ENCODE results near the gene SAMD11. TPM values are rescaled to one million over a fixed set of nuclear protein-coding genes. Genes with fewer than 3 reads are reported as not detected.
"Not testable (repeated sequence)": the region's sequence is repeated elsewhere in the genome, so short reads cannot be mapped to it uniquely, and the experiment has no call there.

The SAMD11 gene
- total RNA-seq, 1 experiment from 2014 or later, result 256 TPM

DNA sequence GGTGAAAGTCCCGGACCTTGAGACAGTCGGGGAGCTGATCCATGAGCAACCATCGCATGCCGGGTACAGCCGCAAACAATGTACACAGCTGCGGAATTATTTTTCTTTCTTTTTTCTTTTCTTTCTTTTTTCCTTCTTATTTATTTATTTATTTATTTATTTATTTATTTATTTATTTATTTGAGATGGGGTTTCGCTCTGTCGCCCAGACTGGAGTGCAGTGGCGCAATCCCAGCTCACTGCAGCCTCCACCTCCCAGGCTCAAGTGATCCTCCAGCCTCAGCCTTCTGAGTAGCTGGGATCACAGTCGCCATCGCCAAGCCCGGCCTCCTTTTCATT is 60.7 kb downstream of the SAMD11 start:
- Histone ChIP-seq H3K4me1 (replicated peaks) (peaks cover 7% of the 10 kb centered on the region), H3K27ac (no peak overlapping the region), H3K36me3 (no peaks in the 10 kb centered on the region), H3K4me3 (no peak overlapping the region), H3K27me3 (replicated peaks) (peaks cover 23% of the 10 kb centered on the region), H3K9me3 (replicated peaks) (no peaks in the 10 kb centered on the region)
- no peak for DNase-seq (ENCODE audit: low read depth in 1 of 2, low spot score in 2 of 2)

DNA sequence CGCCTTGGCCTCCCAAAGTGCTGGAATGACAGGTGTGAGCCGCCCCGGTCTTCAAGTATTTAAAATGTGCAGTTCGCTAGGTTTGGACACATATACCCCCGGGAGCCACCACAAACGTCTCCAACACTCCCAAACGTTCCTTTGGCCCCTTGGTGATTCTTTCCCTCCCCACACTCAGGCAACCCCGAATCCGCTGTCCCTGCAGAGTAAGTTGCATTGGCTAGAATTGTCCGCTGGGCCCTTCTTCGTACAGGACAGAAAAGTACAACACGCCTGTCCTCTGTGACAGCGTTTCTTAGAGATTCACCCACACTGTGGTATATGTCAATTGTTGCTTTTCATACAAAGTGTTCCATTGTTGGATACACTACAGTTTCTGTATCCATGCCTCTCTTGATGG is 61.4 kb downstream of the SAMD11 start:
- H3K9me3 ChIP-seq (replicated peaks), result no peaks in the 10 kb centered on the region
- H3K27me3 ChIP-seq (replicated peaks), result peaks cover 23% of the 10 kb centered on the region
- DNase-seq (ENCODE audit: low read depth in 1 of 2, low spot score in 2 of 2), result no peak
- no peak overlapping the region for H3K4me3 ChIP-seq
- H3K27ac ChIP-seq, result no peak overlapping the region
- H3K36me3 ChIP-seq, result no peaks in the 10 kb centered on the region
- H3K4me1 ChIP-seq (replicated peaks), result peaks cover 7% of the 10 kb centered on the region

DNA sequence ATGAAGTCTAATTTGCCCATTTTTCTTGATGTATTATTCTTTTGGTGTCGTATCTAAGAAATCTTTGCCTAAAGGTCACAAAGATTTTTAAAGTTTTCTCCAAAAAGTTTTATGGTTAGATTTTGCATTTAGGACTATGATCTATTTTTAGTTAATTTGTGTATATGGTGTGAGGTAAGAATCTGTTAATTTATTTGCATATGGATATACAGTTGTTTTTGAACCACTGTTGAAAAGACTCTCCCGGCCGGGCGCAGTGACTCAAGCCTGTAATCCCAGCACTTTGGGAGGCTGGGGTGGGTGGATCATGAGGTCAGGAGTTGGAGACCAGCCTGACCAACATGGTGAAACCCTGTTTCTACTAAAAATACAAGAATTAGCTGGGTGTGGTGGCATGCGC is 64.3 kb downstream of the SAMD11 start:
- not testable (repeated sequence) for DNase-seq (ENCODE audit: low read depth in 1 of 2, low spot score in 2 of 2); H3K4me3 ChIP-seq; H3K27ac ChIP-seq; H3K9me3 ChIP-seq (replicated peaks); H3K4me1 ChIP-seq (replicated peaks); H3K36me3 ChIP-seq
- peaks cover 13% of the 10 kb centered on the region for H3K27me3 ChIP-seq (replicated peaks)

DNA sequence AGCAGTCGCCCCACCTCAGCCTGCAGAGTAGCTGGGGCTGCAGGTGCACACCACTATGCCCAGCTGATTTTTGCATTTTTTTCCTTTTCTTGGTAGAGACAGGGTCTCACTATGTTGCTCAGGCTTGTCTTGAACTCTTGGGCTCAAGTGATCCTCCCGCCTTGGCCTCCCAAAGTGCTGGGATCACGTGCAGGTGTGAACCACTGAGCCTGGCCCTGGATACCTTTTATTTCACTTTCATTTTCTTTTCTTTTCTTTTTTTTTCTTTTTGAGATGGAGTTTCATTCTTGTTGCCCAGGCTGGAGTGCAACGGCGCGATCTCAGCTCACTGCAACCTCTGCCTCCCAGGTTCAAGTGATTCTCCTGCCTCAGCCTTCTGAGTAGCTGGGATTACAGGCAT is 67.6 kb downstream of the SAMD11 start:
- H3K9me3 ChIP-seq (replicated peaks); H3K4me3 ChIP-seq; H3K36me3 ChIP-seq; H3K27me3 ChIP-seq (replicated peaks); H3K27ac ChIP-seq; DNase-seq (ENCODE audit: low read depth in 1 of 2, low spot score in 2 of 2); H3K4me1 ChIP-seq (replicated peaks): not testable (repeated sequence)

DNA sequence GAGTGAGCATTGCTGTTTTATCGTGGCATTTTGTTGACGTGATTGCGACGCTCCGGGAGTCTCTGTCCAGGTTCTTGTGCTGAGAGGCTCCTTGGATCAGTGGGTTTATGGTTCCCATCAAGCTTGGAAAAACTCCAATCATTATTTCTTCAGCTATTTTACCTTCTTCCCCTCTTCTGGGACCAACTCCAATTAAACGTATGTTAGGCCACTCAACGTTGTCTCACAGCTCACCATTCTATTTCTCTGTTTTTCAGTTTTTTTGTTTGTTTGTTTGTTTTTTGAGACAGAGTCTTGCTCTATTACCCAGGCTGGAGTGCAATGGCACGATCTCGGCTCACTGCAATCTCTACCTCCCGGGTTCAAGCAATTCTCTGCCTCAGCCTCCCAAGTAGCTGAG is 68.2 kb downstream of the SAMD11 start:
- H3K27me3 ChIP-seq (replicated peaks), result no peaks in the 10 kb centered on the region
- no peak for DNase-seq (ENCODE audit: low read depth in 1 of 2, low spot score in 2 of 2)
- H3K4me1 ChIP-seq (replicated peaks), result no peaks in the 10 kb centered on the region
- H3K36me3 ChIP-seq, result peaks cover under 1% of the 10 kb centered on the region; the same call in 1 of the 2 replicates
- H3K4me3 ChIP-seq, result no peak overlapping the region
- no peak overlapping the region for H3K27ac ChIP-seq
- H3K9me3 ChIP-seq (replicated peaks), result 0 out of 2 replicates have a peak, but pooled peaks cover 3% of the 10 kb centered on the region

DNA sequence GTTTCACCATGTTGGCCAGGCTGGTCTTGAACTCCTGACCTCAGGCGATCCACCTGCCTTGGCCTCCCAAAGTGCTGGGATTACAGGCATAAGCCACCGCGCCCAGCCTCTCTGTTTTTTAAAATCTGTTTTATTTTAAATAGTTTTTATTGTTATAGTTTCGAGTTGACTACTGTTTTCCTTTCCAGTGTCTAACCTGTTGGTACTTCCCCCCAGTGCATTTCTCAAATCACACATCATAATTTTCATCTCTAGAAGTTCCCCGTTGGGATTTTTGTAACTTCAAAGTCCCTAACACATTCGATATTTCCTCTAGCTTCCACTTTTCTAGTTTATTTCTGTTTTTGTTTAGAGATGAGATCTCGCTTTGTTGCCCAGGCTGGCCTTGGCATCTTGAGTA is 68.6 kb downstream of the SAMD11 start:
- Histone ChIP-seq H3K9me3 (replicated peaks) (0 out of 2 replicates have a peak, but pooled peaks cover 3% of the 10 kb centered on the region), H3K4me1 (replicated peaks) (no peaks in the 10 kb centered on the region; the same call in 1 of the 2 replicates), H3K4me3 (no peak overlapping the region), H3K27ac (no peak overlapping the region), H3K36me3 (peaks cover 4% of the 10 kb centered on the region), H3K27me3 (replicated peaks) (no peaks in the 10 kb centered on the region)
- DNase-seq (ENCODE audit: low read depth in 1 of 2, low spot score in 2 of 2), result no peak

DNA sequence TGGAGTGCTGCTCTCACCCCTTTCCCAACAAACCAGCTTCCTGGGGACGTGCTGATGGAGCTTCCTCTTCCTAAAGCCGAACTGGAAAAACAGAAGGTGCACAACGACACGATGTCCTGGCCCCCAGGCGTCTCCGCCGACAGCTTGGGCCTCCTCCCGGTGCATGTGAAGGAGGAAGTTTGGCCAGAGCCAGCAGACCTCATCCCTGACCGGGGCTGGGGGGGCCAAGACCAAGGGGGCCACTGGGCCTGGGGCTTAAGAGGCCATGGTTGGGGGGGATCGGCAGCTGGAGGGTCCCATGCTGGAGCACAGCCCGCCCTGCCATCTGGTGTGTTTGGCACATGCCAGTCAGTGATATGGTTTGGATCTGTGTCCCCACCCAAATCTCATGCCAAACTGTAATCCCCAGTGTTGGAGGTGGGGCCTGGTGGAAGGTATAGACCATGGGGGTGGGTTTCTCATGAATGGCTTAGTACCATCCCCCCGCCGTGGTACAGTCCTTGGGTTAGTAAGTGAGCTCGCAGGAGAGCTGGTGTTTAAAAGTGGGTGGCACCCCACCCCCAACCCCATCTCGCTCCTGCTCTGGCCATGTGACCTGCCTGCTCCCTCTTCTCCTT is 69.8 kb downstream of the SAMD11 start:
- peaks cover 15% of the 10 kb centered on the region for H3K36me3 ChIP-seq
- DNase-seq (ENCODE audit: low read depth in 1 of 2, low spot score in 2 of 2), result no peak

More for the DNA sequence above, 69.8 kb downstream of the SAMD11 start:
- Histone ChIP-seq H3K27ac (no peak overlapping the region), H3K4me1 (replicated peaks) (peaks cover 8% of the 10 kb centered on the region), H3K27me3 (replicated peaks) (no peaks in the 10 kb centered on the region), H3K9me3 (replicated peaks) (0 out of 2 replicates have a peak, but pooled peaks cover 3% of the 10 kb centered on the region), H3K4me3 (no peak overlapping the region)

Other genes starting within 250 kb of the SAMD11 start
- gene OR4F16, start 237.3 kb upstream of the SAMD11 start, total RNA-seq (2014; rRNA removed; shearing (Covaris generic)), result not detected in 2 replicates
- gene NOC2L, start 35.3 kb downstream of the SAMD11 start, total RNA-seq (2014; rRNA removed; shearing (Covaris generic)), result 100 and 129 TPM in 2 replicates
- 7.2 and 11.5 TPM in 2 replicates for gene KLHL17, start 36.7 kb downstream of the SAMD11 start, total RNA-seq (2014; rRNA removed; shearing (Covaris generic))
- gene PLEKHN1, start 42.6 kb downstream of the SAMD11 start, total RNA-seq (2014; rRNA removed; shearing (Covaris generic)), result 0.34 TPM in 1 of 2 replicates, not detected in the other
- 0.11 TPM in 1 of 2 replicates, not detected in the other for gene PERM1, start 58.2 kb downstream of the SAMD11 start, total RNA-seq (2014; rRNA removed; shearing (Covaris generic))
- gene HES4, start 76.2 kb downstream of the SAMD11 start, total RNA-seq (2014; rRNA removed; shearing (Covaris generic)), result 55.3 and 68.7 TPM in 2 replicates
- 201 and 353 TPM in 2 replicates for gene ISG15, start 89.6 kb downstream of the SAMD11 start, total RNA-seq (2014; rRNA removed; shearing (Covaris generic))
- gene AGRN, start 96.2 kb downstream of the SAMD11 start, total RNA-seq (2014; rRNA removed; shearing (Covaris generic)), result 53.8 and 55.9 TPM in 2 replicates
- gene RNF223, start 150.4 kb downstream of the SAMD11 start, total RNA-seq (2014; rRNA removed; shearing (Covaris generic)), result not detected in 2 replicates
- gene C1orf159, start 192.2 kb downstream of the SAMD11 start, total RNA-seq (2014; rRNA removed; shearing (Covaris generic)), result 11.1 and 15.4 TPM in 2 replicates
- not detected in 2 replicates for gene TTLL10, start 250.0 kb downstream of the SAMD11 start, total RNA-seq (2014; rRNA removed; shearing (Covaris generic))

All from SJSA1 (cell line).